ENCODE data around the gene POLR2J. TPM values are rescaled to one million over a fixed set of nuclear protein-coding genes. Genes with fewer than 3 reads are reported as not detected.
"Not testable (repeated sequence)": the region's sequence is repeated elsewhere in the genome, so short reads cannot be mapped to it uniquely, and the experiment has no call there.

POLR2J gene
- total and polyA plus RNA-seq, 2 experiments from 2014 or later: 32.2 to 167 TPM

DNA sequence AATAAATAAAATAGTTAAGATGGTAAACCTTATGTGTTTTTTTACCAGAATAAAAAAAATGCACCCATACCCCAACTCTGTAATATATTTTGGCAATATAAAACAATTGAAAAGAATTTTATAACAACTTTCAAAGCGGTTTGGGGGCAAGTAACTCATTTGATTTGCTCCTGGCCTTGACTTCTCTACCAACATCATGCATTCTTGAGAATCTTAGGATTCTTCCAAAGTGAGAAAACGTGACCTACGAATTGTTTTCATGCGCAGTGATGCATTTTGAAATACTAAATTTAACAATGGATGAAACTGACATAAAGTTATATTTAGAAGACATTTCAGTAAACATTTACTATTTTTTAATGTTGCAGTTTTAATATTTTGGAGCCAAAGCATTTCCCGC lies 42.1 kb upstream of the POLR2J start:
- not testable (repeated sequence) for H3K36me3 Mint-ChIP-seq (ENCODE audit: low read depth); H3K36me3 ChIP-seq (ENCODE audit: insufficient read depth); H3K79me2 ChIP-seq (replicated peaks; ENCODE audit: insufficient read depth); DNase-seq (ENCODE audit: low spot score); H2AFZ ChIP-seq; H3K4me3 ChIP-seq; H3K4me1 ChIP-seq (ENCODE audit: insufficient read depth); H3K4me2 ChIP-seq; H3K27ac Mint-ChIP-seq; ATAC-seq; H3K4me3 Mint-ChIP-seq; H4K20me1 ChIP-seq (replicated peaks; ENCODE audit: insufficient read depth); H3K9me2 ChIP-seq (ENCODE audit: insufficient read depth); H3K4me1 Mint-ChIP-seq; H3F3A ChIP-seq (replicated peaks; ENCODE audit: low read depth); H3K27me3 ChIP-seq (ENCODE audit: insufficient read depth); H3K27me3 Mint-ChIP-seq (ENCODE audit: insufficient read depth, low read depth, poor library complexity); H3K9me3 Mint-ChIP-seq; H3K27ac ChIP-seq (ENCODE audit: low read depth)

DNA sequence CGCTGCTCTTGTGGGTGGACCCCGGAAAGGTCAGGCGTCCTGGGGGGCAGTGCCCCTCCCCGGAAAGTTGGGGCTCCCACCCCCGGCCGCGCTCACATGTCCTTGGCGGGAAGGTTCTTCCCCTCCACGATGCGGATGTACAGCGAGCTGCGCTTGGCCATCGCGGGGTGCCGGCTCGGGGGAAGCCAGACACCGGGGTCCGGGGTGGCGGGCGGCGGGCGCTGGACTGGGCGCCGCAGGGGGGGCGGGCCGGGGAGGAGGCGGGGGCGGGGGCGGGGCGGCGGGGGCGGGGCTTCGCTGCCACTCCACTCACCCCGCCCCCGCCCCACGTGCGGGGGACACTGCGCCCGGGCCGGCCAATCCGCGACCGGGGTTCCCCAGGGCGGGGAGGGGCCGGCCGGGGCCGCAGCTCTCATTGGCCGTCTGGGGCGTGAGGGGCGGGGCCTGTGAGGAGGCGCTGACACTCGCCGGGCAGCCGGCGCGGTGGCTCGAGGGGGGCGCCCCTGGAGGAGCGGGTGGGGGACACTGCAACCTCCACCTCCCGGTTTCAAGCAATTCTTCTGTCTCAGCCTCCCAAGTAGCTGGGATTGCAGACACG lies 38.9 kb upstream of the POLR2J start, which contains the start of gene RASA4B:
Gene RASA4B (minus strand): TSS at position 228 of the 598 bp plus-strand sequence. CDS start 67 bp downstream, at position 161.
- H3K4me2 ChIP-seq; H3K9me3 Mint-ChIP-seq; H3K27ac Mint-ChIP-seq; H3K4me1 Mint-ChIP-seq; H3K36me3 ChIP-seq (ENCODE audit: insufficient read depth); H3K36me3 Mint-ChIP-seq (ENCODE audit: low read depth); H3K27me3 ChIP-seq (ENCODE audit: insufficient read depth); H3K4me3 Mint-ChIP-seq; H3K79me2 ChIP-seq (replicated peaks; ENCODE audit: insufficient read depth); H3F3A ChIP-seq (replicated peaks; ENCODE audit: low read depth); H3K9me2 ChIP-seq (ENCODE audit: insufficient read depth); H2AFZ ChIP-seq; H3K4me1 ChIP-seq (ENCODE audit: insufficient read depth); H3K27me3 Mint-ChIP-seq (ENCODE audit: insufficient read depth, low read depth, poor library complexity); H3K27ac ChIP-seq (ENCODE audit: low read depth); H4K20me1 ChIP-seq (replicated peaks; ENCODE audit: insufficient read depth); H3K4me3 ChIP-seq: not testable (repeated sequence)
- DNase-seq (ENCODE audit: low spot score): peak; percentile 12
- ATAC-seq: peak; percentile 80

DNA sequence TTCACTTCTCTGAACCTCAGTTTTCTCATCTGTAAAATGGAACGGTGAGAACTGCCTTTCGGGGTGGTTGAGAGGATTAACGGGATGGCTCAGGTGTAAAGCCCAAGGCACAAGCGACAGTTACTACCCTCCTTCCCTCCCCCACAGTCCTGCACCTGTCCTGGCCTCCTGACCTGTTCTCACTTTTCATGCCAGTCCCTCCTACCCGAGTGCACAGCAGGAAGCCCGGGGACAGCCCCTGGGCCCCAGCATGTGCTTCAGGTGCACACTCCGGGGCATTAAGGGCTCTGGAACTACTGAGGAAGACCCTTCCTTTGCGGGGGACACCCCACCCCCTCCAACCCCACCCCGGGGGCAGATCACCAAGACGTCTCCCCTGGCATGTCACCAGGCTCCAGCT lies 38.2 kb upstream of the POLR2J start:
- not testable (repeated sequence) for H3K9me2 ChIP-seq (ENCODE audit: insufficient read depth); H3K4me3 Mint-ChIP-seq; H3K36me3 Mint-ChIP-seq (ENCODE audit: low read depth); H3K4me2 ChIP-seq; H3K9me3 Mint-ChIP-seq; H3K27me3 ChIP-seq (ENCODE audit: insufficient read depth); H3F3A ChIP-seq (replicated peaks; ENCODE audit: low read depth); ATAC-seq; H3K4me3 ChIP-seq; H3K79me2 ChIP-seq (replicated peaks; ENCODE audit: insufficient read depth); H3K36me3 ChIP-seq (ENCODE audit: insufficient read depth); H3K4me1 ChIP-seq (ENCODE audit: insufficient read depth); H3K27ac ChIP-seq (ENCODE audit: low read depth); H2AFZ ChIP-seq; H4K20me1 ChIP-seq (replicated peaks; ENCODE audit: insufficient read depth); DNase-seq (ENCODE audit: low spot score); H3K27ac Mint-ChIP-seq; H3K4me1 Mint-ChIP-seq; H3K27me3 Mint-ChIP-seq (ENCODE audit: insufficient read depth, low read depth, poor library complexity)

DNA sequence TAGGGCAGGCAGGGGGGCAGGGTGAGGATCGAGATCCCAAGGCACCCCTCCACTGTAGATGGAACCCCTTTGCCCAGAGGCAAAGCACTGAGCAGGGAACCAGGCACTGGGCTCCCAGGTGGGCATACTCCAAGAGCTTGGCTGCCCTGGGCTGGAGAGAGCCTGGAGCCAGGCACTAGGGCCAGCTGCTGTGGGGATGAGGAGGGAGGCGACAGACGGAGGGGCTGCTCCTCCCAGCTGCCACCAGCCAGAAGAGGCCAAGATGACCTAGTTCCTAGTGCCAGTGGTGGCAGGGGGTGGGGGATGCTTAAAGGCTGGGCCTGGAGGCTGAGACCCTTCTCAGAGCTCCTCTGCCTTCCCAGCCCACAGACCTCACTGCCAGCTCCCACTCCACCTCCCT lies 37.2 kb upstream of the POLR2J start:
- not testable (repeated sequence) for H3K9me2 ChIP-seq (ENCODE audit: insufficient read depth); H4K20me1 ChIP-seq (replicated peaks; ENCODE audit: insufficient read depth); H3K9me3 Mint-ChIP-seq; H2AFZ ChIP-seq; H3K27ac Mint-ChIP-seq; H3K4me1 ChIP-seq (ENCODE audit: insufficient read depth); H3K4me2 ChIP-seq; DNase-seq (ENCODE audit: low spot score); H3K27me3 ChIP-seq (ENCODE audit: insufficient read depth); H3K4me3 Mint-ChIP-seq; H3F3A ChIP-seq (replicated peaks; ENCODE audit: low read depth); H3K79me2 ChIP-seq (replicated peaks; ENCODE audit: insufficient read depth); H3K27ac ChIP-seq (ENCODE audit: low read depth); H3K27me3 Mint-ChIP-seq (ENCODE audit: insufficient read depth, low read depth, poor library complexity); H3K4me1 Mint-ChIP-seq; H3K4me3 ChIP-seq; H3K36me3 ChIP-seq (ENCODE audit: insufficient read depth); H3K36me3 Mint-ChIP-seq (ENCODE audit: low read depth)
- ATAC-seq: peak; percentile 7

DNA sequence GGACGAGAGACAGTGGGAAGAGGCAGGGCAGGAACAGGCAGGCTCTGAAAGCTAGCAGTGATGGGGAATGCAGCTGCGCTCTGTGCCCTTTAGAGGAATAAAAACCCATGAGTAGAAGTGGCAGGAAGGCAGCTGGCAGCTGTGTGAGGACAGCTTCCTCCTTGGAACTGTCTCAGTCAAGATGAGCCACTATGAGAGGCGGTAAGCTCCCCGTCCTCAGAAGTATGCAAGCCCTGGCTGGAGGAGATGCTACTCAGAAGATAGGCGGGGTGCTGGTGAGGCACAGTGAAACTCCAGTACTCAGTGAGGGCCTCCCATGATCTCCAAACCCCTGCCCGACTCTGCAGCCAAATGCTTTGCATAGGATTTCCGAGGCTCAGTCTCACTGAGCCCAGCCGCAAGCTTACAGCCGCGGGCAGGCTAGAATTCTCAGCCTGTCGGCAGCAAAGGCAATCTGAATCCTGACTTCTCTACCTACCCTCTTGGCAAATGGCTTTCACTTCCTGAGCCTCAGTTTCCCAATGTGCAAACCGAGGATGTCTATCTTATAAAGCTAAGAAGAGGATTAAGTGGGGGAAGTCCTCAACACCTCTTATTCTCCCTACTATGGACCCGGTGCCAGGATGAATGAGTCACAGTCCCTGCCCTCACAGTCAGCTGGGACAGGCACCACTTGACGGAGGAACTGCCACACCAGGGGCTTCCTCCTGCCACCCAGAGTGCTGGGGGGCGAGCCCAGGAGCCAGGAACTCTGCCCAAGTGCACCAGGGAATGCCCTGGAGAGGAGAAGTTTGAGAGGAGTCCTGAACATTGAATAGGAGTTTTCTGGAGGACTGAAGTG lies 36.4 kb upstream of the POLR2J start:
- H3K4me2 ChIP-seq; H3K79me2 ChIP-seq (replicated peaks; ENCODE audit: insufficient read depth); H3F3A ChIP-seq (replicated peaks; ENCODE audit: low read depth); H3K4me3 ChIP-seq; H3K36me3 ChIP-seq (ENCODE audit: insufficient read depth); H3K9me2 ChIP-seq (ENCODE audit: insufficient read depth); H3K9me3 Mint-ChIP-seq; H3K27ac Mint-ChIP-seq; H2AFZ ChIP-seq; H3K4me3 Mint-ChIP-seq; H3K27me3 Mint-ChIP-seq (ENCODE audit: insufficient read depth, low read depth, poor library complexity); DNase-seq (ENCODE audit: low spot score); H3K4me1 Mint-ChIP-seq; H3K4me1 ChIP-seq (ENCODE audit: insufficient read depth); H3K36me3 Mint-ChIP-seq (ENCODE audit: low read depth); H4K20me1 ChIP-seq (replicated peaks; ENCODE audit: insufficient read depth); H3K27ac ChIP-seq (ENCODE audit: low read depth); H3K27me3 ChIP-seq (ENCODE audit: insufficient read depth); ATAC-seq: not testable (repeated sequence)

DNA sequence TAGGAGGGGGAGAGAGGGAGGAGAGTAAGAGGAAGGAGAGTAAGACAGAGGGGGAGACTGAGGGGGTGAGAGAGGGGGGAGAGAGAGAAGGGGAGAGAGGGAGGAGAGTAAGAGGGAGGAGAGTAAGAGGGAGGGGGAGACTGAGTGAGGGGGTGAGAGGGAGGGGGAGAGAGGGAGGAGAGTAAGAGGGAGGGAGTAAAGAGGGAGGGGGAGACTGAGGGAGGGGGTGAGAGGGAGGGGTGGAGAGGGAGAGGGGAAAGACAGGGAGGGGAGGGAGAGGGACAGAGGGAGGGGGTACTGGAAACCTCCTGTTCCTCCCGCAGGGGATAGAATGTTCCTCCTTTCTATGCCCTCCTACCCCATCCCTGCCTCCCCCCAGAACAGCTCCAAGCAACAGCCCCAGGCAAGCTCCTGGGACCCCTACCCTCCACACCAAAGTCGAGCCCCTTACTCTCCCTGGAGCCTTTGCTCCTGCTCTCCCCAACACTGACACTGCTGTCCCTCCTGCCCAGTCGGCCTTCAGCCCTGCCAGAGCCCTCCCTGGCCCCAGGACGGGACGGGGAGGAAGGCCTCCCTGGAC lies 34.0 kb upstream of the POLR2J start:
- H4K20me1 ChIP-seq (replicated peaks; ENCODE audit: insufficient read depth); H3K4me1 ChIP-seq (ENCODE audit: insufficient read depth); H3K4me2 ChIP-seq; H3K27ac Mint-ChIP-seq; H3K9me2 ChIP-seq (ENCODE audit: insufficient read depth); H3K27me3 ChIP-seq (ENCODE audit: insufficient read depth); H3K9me3 Mint-ChIP-seq; H2AFZ ChIP-seq; H3K4me3 Mint-ChIP-seq; H3K4me3 ChIP-seq; H3K27ac ChIP-seq (ENCODE audit: low read depth); H3K27me3 Mint-ChIP-seq (ENCODE audit: insufficient read depth, low read depth, poor library complexity); H3K4me1 Mint-ChIP-seq; H3F3A ChIP-seq (replicated peaks; ENCODE audit: low read depth); ATAC-seq; H3K79me2 ChIP-seq (replicated peaks; ENCODE audit: insufficient read depth); H3K36me3 Mint-ChIP-seq (ENCODE audit: low read depth); H3K36me3 ChIP-seq (ENCODE audit: insufficient read depth): not testable (repeated sequence)
- peak; percentile 34 for DNase-seq (ENCODE audit: low spot score)
